Lung (tissue), 12 donors: ENCODE measurements around the gene OTUD3. TPM values are rescaled to one million over a fixed set of nuclear protein-coding genes. Genes with fewer than 3 reads are reported as not detected.

ENCODE experiments used
- ATAC-seq: fragments of 200-7000 bp; cut with Tn5 transposase; one replicate; pipeline ENCODE4 v1.9.1; 2020; ENCODE audit warnings: moderate number of reproducible peaks; ENCODE audit not compliant: insufficient read depth, low FRiP score
- DNase-seq, 3 donors: peaks; one replicate each; pipeline ENCODE4 v3.0.0-alpha.2; 2013 to 2017
- H3K27ac ChIP-seq, 2 donors: one replicate each; pipeline ENCODE4 v1.5.1; 2013; ENCODE audit warnings: mild to moderate bottlenecking in 2 of 2, moderate library complexity in 2 of 2, control low read depth in 1 of 2, inconsistent platforms in 1 of 2, low read depth in 1 of 2, low read length in 1 of 2
- H3K27me3 ChIP-seq, 3 donors: one replicate each; pipeline ENCODE4 v1.5.1; 2013; ENCODE audit warnings: low read length in 2 of 3; ENCODE audit not compliant: control insufficient read depth in 3 of 3, insufficient read depth in 3 of 3
- H3K36me3 ChIP-seq, 4 donors: one replicate each; pipeline ENCODE4 v1.5.1; 2013; ENCODE audit warnings: low read length in 4 of 4, mild to moderate bottlenecking in 1 of 4, moderate library complexity in 1 of 4; ENCODE audit not compliant: control insufficient read depth in 4 of 4, insufficient read depth in 4 of 4
- H3K4me1 ChIP-seq, 5 donors: one replicate each; pipeline ENCODE4 v1.5.1; 2013; ENCODE audit warnings: low read length in 5 of 5, mild to moderate bottlenecking in 2 of 5, moderate library complexity in 1 of 5; ENCODE audit not compliant: control insufficient read depth in 5 of 5, insufficient read depth in 5 of 5
- H3K4me3 ChIP-seq: one replicate; pipeline ENCODE4 v1.5.1; 2013; ENCODE audit warnings: mild to moderate bottlenecking, control low read depth, moderate library complexity
- H3K9ac ChIP-seq, 2 donors: one replicate each; pipeline ENCODE4 v1.5.1; 2013; ENCODE audit warnings: low read length in 2 of 2, control low read depth in 1 of 2; ENCODE audit not compliant: insufficient read depth in 1 of 2
- H3K9me3 ChIP-seq, 4 donors: one replicate each; pipeline ENCODE4 v1.5.1; 2013; ENCODE audit warnings: low read length in 3 of 4, mild to moderate bottlenecking in 1 of 4, moderate library complexity in 1 of 4; ENCODE audit not compliant: control insufficient read depth in 4 of 4, insufficient read depth in 3 of 4
- WGBS, 2 donors: extraction: QIAGEN DNeasy Blood & Tissue Kit; methylation state at CpG; one replicate each; pipeline ENCODE4 v1.1.7; 2013; 5-methylcytosine and 5-hydroxymethylcytosine counted together
- polyA plus RNA-seq, 2 donors: library from polyadenylated mRNA; stranded (reverse); fragments of 200-250 nt; gene quantifications; one replicate each; pipeline ENCODE4 v1.2.1, GENCODE V29; 2013
- total RNA-seq, 2 donors: library from RNA; depleted of rRNA in 1 of 2; stranded (reverse); fragments of >200 nt in 1 of 2; gene quantifications; one replicate each; pipeline ENCODE4 v1.2.1, GENCODE V29; 2014 to 2021
- TF ChIP-seq, protein P1 (sequence below): IDR thresholded peaks from 2 replicates; pipeline ENCODE4 v1.5.1; 2012; ENCODE audit warnings: mild to moderate bottlenecking; ENCODE audit errors: control extremely low read depth, extremely low read depth
- donor health status: control.
- donor health status: control.
- donor health status: Bipolar disorder and iron deficiency.
- donor health status: healthy.
- donor health status: DM: yes; HTN: yes; CAD: no.

Gene OTUD3
- total and polyA plus RNA-seq, 4 donors: 1.7 to 8.6 (median 6.7) TPM

- no peaks in the 10 kb centered on the region for H3K9me3 ChIP-seq
- TF ChIP-seq, protein P1, sequence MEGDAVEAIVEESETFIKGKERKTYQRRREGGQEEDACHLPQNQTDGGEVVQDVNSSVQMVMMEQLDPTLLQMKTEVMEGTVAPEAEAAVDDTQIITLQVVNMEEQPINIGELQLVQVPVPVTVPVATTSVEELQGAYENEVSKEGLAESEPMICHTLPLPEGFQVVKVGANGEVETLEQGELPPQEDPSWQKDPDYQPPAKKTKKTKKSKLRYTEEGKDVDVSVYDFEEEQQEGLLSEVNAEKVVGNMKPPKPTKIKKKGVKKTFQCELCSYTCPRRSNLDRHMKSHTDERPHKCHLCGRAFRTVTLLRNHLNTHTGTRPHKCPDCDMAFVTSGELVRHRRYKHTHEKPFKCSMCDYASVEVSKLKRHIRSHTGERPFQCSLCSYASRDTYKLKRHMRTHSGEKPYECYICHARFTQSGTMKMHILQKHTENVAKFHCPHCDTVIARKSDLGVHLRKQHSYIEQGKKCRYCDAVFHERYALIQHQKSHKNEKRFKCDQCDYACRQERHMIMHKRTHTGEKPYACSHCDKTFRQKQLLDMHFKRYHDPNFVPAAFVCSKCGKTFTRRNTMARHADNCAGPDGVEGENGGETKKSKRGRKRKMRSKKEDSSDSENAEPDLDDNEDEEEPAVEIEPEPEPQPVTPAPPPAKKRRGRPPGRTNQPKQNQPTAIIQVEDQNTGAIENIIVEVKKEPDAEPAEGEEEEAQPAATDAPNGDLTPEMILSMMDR: no peak
- H3K4me1 ChIP-seq: no peaks in the 10 kb centered on the region
- peaks cover 0 to 4% (median 0%) of the 10 kb centered on the region in 3 donors for H3K27me3 ChIP-seq
- no peak overlapping the region for H3K27ac ChIP-seq
- WGBS, 2 donors: 62 to 75% methylated on average over 17 of the region's 17 CpGs
- no peak for ATAC-seq
- no peak overlapping the region for H3K4me3 ChIP-seq
- H3K9ac ChIP-seq: no peak overlapping the region
- DNase-seq: no peak
- H3K36me3 ChIP-seq: no peaks in the 10 kb centered on the region
Measured at GRCh38 chr1:19922015-19922688, 40.0 kb downstream of the OTUD3 start.

DNA sequence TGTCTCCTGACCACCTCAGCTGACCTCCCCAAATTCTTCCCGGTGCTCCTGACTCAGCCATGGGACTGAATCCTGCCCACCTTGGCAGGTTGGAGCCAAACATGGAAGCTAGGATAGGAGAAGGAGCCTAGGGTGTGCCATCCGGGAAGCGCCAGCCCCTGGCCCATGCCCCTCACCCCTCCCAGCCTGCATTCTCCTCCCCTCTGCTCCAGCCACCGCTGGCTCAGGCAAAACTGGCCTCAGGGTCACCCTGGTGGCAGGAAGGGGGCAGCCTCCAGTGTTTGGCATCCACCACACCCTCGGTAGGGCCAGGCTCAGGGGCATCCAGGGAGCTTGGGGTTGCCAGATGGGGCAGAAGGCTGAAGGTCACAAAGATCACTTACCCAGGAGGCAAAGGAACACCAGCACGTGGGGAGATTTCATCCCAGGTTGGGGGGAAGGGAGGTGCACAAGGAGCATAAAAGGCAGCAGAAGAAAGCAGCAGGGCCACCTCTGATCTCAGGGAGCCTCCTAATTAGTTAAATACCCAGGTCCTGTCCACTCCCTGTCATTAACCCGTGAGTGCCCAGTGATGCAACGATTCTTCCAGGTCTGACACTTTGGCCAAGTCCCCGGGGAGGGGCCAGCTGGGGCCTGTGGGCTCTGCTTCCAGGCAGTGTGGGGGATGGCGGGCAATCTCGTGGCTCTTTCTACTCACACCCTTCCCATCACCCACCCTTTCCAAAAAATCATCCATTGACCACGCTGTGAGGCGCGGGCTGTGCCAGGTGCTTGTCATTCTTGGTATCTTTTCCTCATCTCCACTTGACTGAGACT is 41.1 kb downstream of the OTUD3 start, which contains the start of gene PLA2G2E:
PLA2G2E (minus strand) TSS at position 481 of the 816 bp plus-strand sequence; CDS start at position 423, 58 bp downstream.
- no peaks in the 10 kb centered on the region for H3K36me3 ChIP-seq
- no peak within 1 kb of the TSS for H3K4me3 ChIP-seq
- H3K27me3 ChIP-seq: peaks cover 0 to 4% (median 0%) of the 10 kb centered on the region in 3 donors
- no peak within 1 kb of the TSS for H3K27ac ChIP-seq
- DNase-seq (no peak), ATAC-seq (no peak)
- WGBS, 2 donors: 67 to 74% methylated on average over 14 of the region's 14 CpGs
- H3K9ac ChIP-seq: no peak within 1 kb of the TSS
- no peaks in the 10 kb centered on the region for H3K9me3 ChIP-seq
- H3K4me1 ChIP-seq: no peaks in the 10 kb centered on the region
- TF ChIP-seq, protein P1: no peak

GRCh38 chr1:19923953-19924346 is 41.8 kb downstream of the OTUD3 start:
- Histone ChIP-seq H3K4me1 (no peaks in the 10 kb centered on the region), H3K36me3 (no peaks in the 10 kb centered on the region), H3K9ac (no peak overlapping the region), H3K27me3 (peaks cover 0 to 4% (median 0%) of the 10 kb centered on the region in 3 donors), H3K4me3 (no peak overlapping the region), H3K27ac (no peak overlapping the region), H3K9me3 (no peaks in the 10 kb centered on the region)
- DNase-seq: no peak
- TF ChIP-seq, protein P1: no peak
- 78 to 86% methylated on average over 13 of the region's 13 CpGs for WGBS, 2 donors
- no peak for ATAC-seq
